Endothelial cell of umbilical vein (primary cell): ENCODE results near the gene NOLC1. TPM values are rescaled to one million over a fixed set of nuclear protein-coding genes. Genes with fewer than 3 reads are reported as not detected.

ENCODE experiments used
- BruUV-seq: library from RNA; stranded (reverse); fragments of 400-500 nt; replicated peaks from 2 replicates; lab custom pipeline; 2021; lab: Mats Ljungman, UMichigan
- CTCF ChIA-PET: fragments of 300-600, 350-600 bp; sonication (Branson Sonifier 250); formaldehyde crosslinking; loops from one replicate; lab custom pipeline; 2021; ENCODE audit warnings: antibody characterized with exemption, inconsistent platforms; lab: Charles Lee
- POLR2A ChIA-PET: fragments of 300-600, 350-600 bp; sonication (Branson Sonifier 250); formaldehyde crosslinking; loops from one replicate; lab custom pipeline; 2021; ENCODE audit warnings: antibody characterized with exemption, inconsistent platforms; lab: Charles Lee
- DNase-seq: peaks from one replicate; pipeline ENCODE4 v3.0.0-alpha.2; 2011; ENCODE audit warnings: low read depth, low spot score
- FAIRE-seq: peaks from 2 replicates; lab custom pipeline; 2011; peaks lifted over from hg19 to GRCh38; lab: Jason Lieb, UNC
- H2AFZ ChIP-seq: 2 replicates; pipeline ENCODE4 v1.6.0; 2012; ENCODE audit warnings: low read depth, low read length, control low read depth, inconsistent platforms
- H3K27ac ChIP-seq: 2 replicates; pipeline ENCODE4 v1.5.1; 2011; ENCODE audit warnings: low read depth, mild to moderate bottlenecking, control low read depth, low read length, moderate library complexity; ENCODE audit not compliant: insufficient read depth
- H3K27me3 ChIP-seq, 2 experiments: 2 replicates each; pipeline versions ENCODE4 v1.6.0 to v1.6.1; 2011; ENCODE audit warnings: low read length in 2 of 2, mixed read lengths in 1 of 2; ENCODE audit not compliant: control insufficient read depth in 2 of 2, insufficient read depth in 2 of 2
- H3K36me3 ChIP-seq, 2 experiments: 2 replicates in 1 of 2; 3 replicates in 1 of 2; pipeline ENCODE4 v1.5.1; 2011; ENCODE audit warnings: low read length in 2 of 2, mild to moderate bottlenecking in 1 of 2, moderate library complexity in 1 of 2; ENCODE audit not compliant: control insufficient read depth in 2 of 2, insufficient read depth in 2 of 2; ENCODE audit errors: extremely low read depth in 1 of 2
- H3K4me1 ChIP-seq: 3 replicates; pipeline ENCODE4 v1.5.1; 2011; ENCODE audit warnings: mild to moderate bottlenecking, low read length; ENCODE audit not compliant: control insufficient read depth, insufficient read depth; ENCODE audit errors: extremely low read depth
- H3K4me2 ChIP-seq: 2 replicates; pipeline ENCODE4 v1.6.1; 2011; ENCODE audit warnings: low read length, control low read depth, mixed read lengths; ENCODE audit not compliant: insufficient read depth
- H3K4me3 ChIP-seq, 3 experiments: fragments of 200-600 bp in 1 of 3; sonication (generic), shearing (Covaris generic) in 1 of 3; replicated peaks in 1 of 3; 2 replicates each; pipeline ENCODE4 v1.5.1; 2011 to 2016; ENCODE audit warnings: control low read depth in 3 of 3, low read length in 3 of 3, mild to moderate bottlenecking in 2 of 3, inconsistent platforms in 1 of 3, low read depth in 1 of 3, moderate library complexity in 1 of 3; ENCODE audit not compliant: insufficient read depth in 1 of 3
- H3K79me2 ChIP-seq: 2 replicates; pipeline ENCODE4 v1.6.0; 2012; ENCODE audit warnings: low read length, inconsistent platforms; ENCODE audit not compliant: control insufficient read depth, insufficient read depth
- H3K9ac ChIP-seq: replicated peaks from 2 replicates; pipeline ENCODE3; 2011; ENCODE audit warnings: low read length, control low read depth; ENCODE audit not compliant: insufficient read depth; ENCODE audit errors: extremely low read depth
- H3K9me1 ChIP-seq: replicated peaks from 3 replicates; pipeline ENCODE4 v1.6.0; 2011; ENCODE audit warnings: mild to moderate bottlenecking, low read length; ENCODE audit not compliant: control insufficient read depth, insufficient read depth; ENCODE audit errors: extremely low read depth
- H3K9me3 ChIP-seq: replicated peaks from 2 replicates; pipeline ENCODE4 v1.5.1; 2012; ENCODE audit warnings: low read length, inconsistent platforms; ENCODE audit not compliant: control insufficient read depth, insufficient read depth
- H4K20me1 ChIP-seq: replicated peaks from 2 replicates; pipeline ENCODE3; 2011; ENCODE audit warnings: mild to moderate bottlenecking, low read length; ENCODE audit not compliant: control insufficient read depth, insufficient read depth; ENCODE audit errors: extremely low read depth
- EZH2 ChIP-seq: IDR thresholded peaks from 2 replicates; pipeline ENCODE4 v1.6.1; 2012; ENCODE audit warnings: borderline replicate concordance, low read depth, mild to moderate bottlenecking, moderate library complexity, low read length, inconsistent platforms; ENCODE audit not compliant: severe bottlenecking
- FOS ChIP-seq: IDR thresholded peaks from 2 replicates; pipeline ENCODE4 v1.6.1; 2011; ENCODE audit warnings: mild to moderate bottlenecking, low read length, moderate library complexity, borderline replicate concordance; ENCODE audit not compliant: insufficient read depth
- GATA2 ChIP-seq: IDR thresholded peaks from 2 replicates; pipeline ENCODE4 v1.7.0; 2011; ENCODE audit warnings: low read depth, mild to moderate bottlenecking, moderate library complexity, mixed read lengths, low read length; ENCODE audit not compliant: insufficient read length, insufficient read depth
- JUN ChIP-seq: IDR thresholded peaks from 2 replicates; pipeline ENCODE4 v1.6.1; 2011; ENCODE audit warnings: borderline replicate concordance, low read depth; ENCODE audit not compliant: insufficient read length, insufficient read depth
- MYC ChIP-seq: IDR thresholded peaks from one replicate; pipeline ENCODE4 v1.6.1; 2011; ENCODE audit warnings: mild to moderate bottlenecking, low read depth, low read length
- POLR2A ChIP-seq: IDR thresholded peaks from 2 replicates; pipeline ENCODE4 v1.6.1; 2012; ENCODE audit warnings: low read depth, mild to moderate bottlenecking, control low read depth, low read length
- POLR2AphosphoS5 ChIP-seq: IDR thresholded peaks from 2 replicates; pipeline ENCODE4 v1.6.1; 2012; ENCODE audit warnings: low read depth, mild to moderate bottlenecking, control low read depth, low read length, moderate library complexity; ENCODE audit not compliant: insufficient read depth
- dilution Hi-C: fragments of 300-500 bp; cut with MboI; formaldehyde crosslinking; loops from one replicate; pipeline ENCODE4 v1.15.0; 2019; ENCODE audit warnings: low sequenced_read_pairs; ENCODE audit not compliant: extremely low pct_ligation_motif_present
- intact Hi-C: fragments of 100-400 bp; cut with micrococcal nuclease; formaldehyde crosslinking; loops from one replicate; pipeline ENCODE4 v1.10.0; 2022
- polyA plus RNA-seq, 4 experiments: library from polyadenylated mRNA; depleted of rRNA in 3 of 4; stranded (reverse) in 3 of 4; unstranded in 1 of 4; fragments of >200 nt; gene quantifications; 2 replicates each; pipeline versions ENCODE4 v1.2.1 to v1.2.3, GENCODE V29; 2011 to 2012; ENCODE audit warnings: missing spikeins in 1 of 4
- total RNA-seq: library from RNA; stranded (reverse); gene quantifications from 2 replicates; pipeline ENCODE4 v1.2.3, GENCODE V29; 2021
- TF ChIP-seq, protein P1 (sequence below): IDR thresholded peaks from 2 replicates; pipeline ENCODE4 v1.6.1; 2011; ENCODE audit not compliant: insufficient read depth, insufficient read length
- TF ChIP-seq, protein P2 (sequence below), 2 donors: IDR thresholded peaks; 1 replicate in 1 of 2; 2 replicates in 1 of 2; pipeline ENCODE4 v1.5.1; 2011; ENCODE audit warnings: low read length in 2 of 2, mild to moderate bottlenecking in 2 of 2, moderate library complexity in 2 of 2, control low read depth in 1 of 2, inconsistent platforms in 1 of 2, low read depth in 1 of 2; ENCODE audit not compliant: insufficient read depth in 1 of 2; ENCODE audit errors: extremely low read depth in 1 of 2

NOLC1 gene
- total and polyA plus RNA-seq, 2 donors (not counting 3 experiments of a cell fraction or from before 2014, with no cell fraction given) = 32.1 to 73.1 TPM

DNA sequence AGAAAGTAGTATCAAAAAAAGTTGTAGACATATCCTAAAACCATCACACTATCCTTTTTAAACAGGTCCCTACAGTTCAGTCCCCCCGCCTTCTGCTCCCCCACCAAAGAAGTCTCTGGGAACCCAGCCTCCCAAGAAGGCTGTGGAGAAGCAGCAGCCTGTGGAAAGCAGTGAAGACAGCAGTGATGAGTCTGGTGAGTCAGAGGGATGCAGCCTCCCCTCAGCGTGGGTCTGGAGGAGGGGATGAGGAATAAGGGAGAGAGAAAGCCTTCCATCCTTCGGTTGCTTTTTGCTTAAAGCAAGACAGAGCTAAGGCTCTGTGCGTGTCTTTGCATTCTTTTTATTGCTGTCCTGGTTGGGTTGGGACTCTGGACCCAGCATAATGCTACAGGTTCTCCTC lies 7.6 kb downstream of the NOLC1 start:
- H4K20me1 ChIP-seq = no peaks in the 10 kb centered on the region
- H3K4me3 ChIP-seq = no peak overlapping the region
- no TSS peak for BruUV-seq
- no peaks in the 10 kb centered on the region for H3K27me3 ChIP-seq
- intact Hi-C loops = loop anchor here (10.0 kb wide), 1 partner anchor 425 kb away; no protein-coding TSS in a partner anchor
- H3K4me1 ChIP-seq = no peaks in the 10 kb centered on the region
- no peak overlapping the region for H3K4me2 ChIP-seq
- H3K9ac ChIP-seq = no peak overlapping the region
- H3K36me3 ChIP-seq = peaks cover 40 to 43% of the 10 kb centered on the region in 2 experiments
- dilution Hi-C loops = no loop called here
- ChIA-PET CTCF (interaction anchor here (0.6 to 2.3 kb wide), 5 partner anchors 9 to 192 kb away, joined by 3 to 22 read pairs (median 4); no protein-coding TSS in a partner anchor), POLR2A (no interaction called here)
- H3K9me1 ChIP-seq = no peaks in the 10 kb centered on the region
- TF ChIP-seq GATA2 (no peak), EZH2 (no peak), POLR2A (no peak), MYC (no peak), JUN (no peak)
- H3K27ac ChIP-seq = no peak overlapping the region
- H3K9me3 ChIP-seq = no peaks in the 10 kb centered on the region
- no peak overlapping the region for H2AFZ ChIP-seq
- peaks cover 28% of the 10 kb centered on the region for H3K79me2 ChIP-seq
- no peak for FAIRE-seq
- DNase-seq = no peak

DNA sequence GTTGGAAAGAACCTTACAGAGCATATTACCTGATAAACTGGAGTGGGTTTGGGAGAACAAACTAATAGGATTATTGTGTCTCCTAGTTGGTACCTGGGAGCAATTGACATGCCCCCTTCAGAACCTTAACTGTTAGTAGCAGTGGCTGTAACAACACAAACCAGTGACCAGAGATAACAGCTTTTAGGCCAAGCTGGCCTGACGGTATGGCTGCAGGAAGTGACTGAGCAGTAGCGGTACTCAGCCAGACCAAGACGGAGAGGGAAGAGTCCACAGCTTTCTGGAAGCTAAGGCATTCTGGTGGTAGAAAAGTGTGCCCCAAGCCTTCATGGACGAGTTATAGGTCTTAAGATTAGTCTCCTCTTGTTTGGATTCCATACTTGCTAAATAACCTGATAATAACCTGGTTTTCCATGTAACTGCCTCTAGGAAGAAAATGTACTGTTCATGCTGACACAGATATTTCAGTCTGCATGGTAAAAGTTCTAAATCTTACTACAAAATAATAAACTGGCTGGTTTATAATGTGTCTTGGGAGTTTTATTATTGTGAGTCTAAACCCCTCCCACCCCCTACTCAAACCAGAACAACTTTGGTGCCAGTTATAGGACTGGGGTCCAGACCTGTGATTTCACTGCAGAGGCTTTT lies 11.3 kb downstream of the NOLC1 start:
- Histone ChIP-seq H2AFZ (no peak overlapping the region), H3K9me1 (no peaks in the 10 kb centered on the region), H4K20me1 (no peaks in the 10 kb centered on the region), H3K9ac (no peak overlapping the region), H3K4me2 (no peak overlapping the region), H3K9me3 (no peaks in the 10 kb centered on the region), H3K4me3 (no peak overlapping the region), H3K36me3 (peaks cover 32 to 34% of the 10 kb centered on the region in 2 experiments), H3K4me1 (no peaks in the 10 kb centered on the region), H3K27ac (no peak overlapping the region), H3K27me3 (no peaks in the 10 kb centered on the region), H3K79me2 (no peaks in the 10 kb centered on the region)
- CTCF ChIA-PET = no interaction called here
- intact Hi-C loops (loop anchor here (10.0 kb wide), 1 partner anchor 421 kb away; no protein-coding TSS in a partner anchor), dilution Hi-C loops (no loop called here)
- BruUV-seq = TSS peak; percentile 21
- FAIRE-seq (no peak), DNase-seq (no peak)
- TF ChIP-seq, protein P1, sequence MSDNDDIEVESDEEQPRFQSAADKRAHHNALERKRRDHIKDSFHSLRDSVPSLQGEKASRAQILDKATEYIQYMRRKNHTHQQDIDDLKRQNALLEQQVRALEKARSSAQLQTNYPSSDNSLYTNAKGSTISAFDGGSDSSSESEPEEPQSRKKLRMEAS = no peak
- no peak for TF ChIP-seq POLR2A
- TF ChIP-seq POLR2AphosphoS5 = no peak
- TF ChIP-seq FOS = no peak
- TF ChIP-seq, protein P2, sequence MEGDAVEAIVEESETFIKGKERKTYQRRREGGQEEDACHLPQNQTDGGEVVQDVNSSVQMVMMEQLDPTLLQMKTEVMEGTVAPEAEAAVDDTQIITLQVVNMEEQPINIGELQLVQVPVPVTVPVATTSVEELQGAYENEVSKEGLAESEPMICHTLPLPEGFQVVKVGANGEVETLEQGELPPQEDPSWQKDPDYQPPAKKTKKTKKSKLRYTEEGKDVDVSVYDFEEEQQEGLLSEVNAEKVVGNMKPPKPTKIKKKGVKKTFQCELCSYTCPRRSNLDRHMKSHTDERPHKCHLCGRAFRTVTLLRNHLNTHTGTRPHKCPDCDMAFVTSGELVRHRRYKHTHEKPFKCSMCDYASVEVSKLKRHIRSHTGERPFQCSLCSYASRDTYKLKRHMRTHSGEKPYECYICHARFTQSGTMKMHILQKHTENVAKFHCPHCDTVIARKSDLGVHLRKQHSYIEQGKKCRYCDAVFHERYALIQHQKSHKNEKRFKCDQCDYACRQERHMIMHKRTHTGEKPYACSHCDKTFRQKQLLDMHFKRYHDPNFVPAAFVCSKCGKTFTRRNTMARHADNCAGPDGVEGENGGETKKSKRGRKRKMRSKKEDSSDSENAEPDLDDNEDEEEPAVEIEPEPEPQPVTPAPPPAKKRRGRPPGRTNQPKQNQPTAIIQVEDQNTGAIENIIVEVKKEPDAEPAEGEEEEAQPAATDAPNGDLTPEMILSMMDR (IDR thresholded peaks at IDR 0.05; ENCODE audit: extremely low read depth in 1 of 2, insufficient read depth in 1 of 2, low read depth in 1 of 2, low read length in 2 of 2) = no peak
- POLR2A ChIA-PET = no interaction called here
